Prostate gland (tissue), 2 donors: ENCODE measurements around the gene PRR20E.
"Not testable (repeated sequence)": the region's sequence is repeated elsewhere in the genome, so short reads cannot be mapped to it uniquely, and the experiment has no call there.

Source experiments
- POLR2A ChIP-seq: fragments of 450-650 bp; IDR thresholded peaks from one replicate; pipeline ENCODE4 v1.6.1; 2016; ENCODE audit warnings: antibody characterized with exemption, mild to moderate bottlenecking
- POLR2AphosphoS5 ChIP-seq: sonication (generic); formaldehyde crosslinking; IDR thresholded peaks from one replicate; pipeline ENCODE4 v1.6.1; 2017; ENCODE audit warnings: antibody characterized with exemption
- TF ChIP-seq, protein P1 (sequence below), 4 experiments: fragments of 200-600 bp in 2 of 4; fragments of 450-650 bp in 2 of 4; sonication (generic) in 2 of 4; IDR thresholded peaks; 1 replicate in 3 of 4; 2 replicates in 1 of 4; pipeline ENCODE4 v1.5.1; 2016 to 2019; ENCODE audit warnings: antibody characterized with exemption in 4 of 4, mild to moderate bottlenecking in 2 of 4, moderate library complexity in 2 of 4

DNA sequence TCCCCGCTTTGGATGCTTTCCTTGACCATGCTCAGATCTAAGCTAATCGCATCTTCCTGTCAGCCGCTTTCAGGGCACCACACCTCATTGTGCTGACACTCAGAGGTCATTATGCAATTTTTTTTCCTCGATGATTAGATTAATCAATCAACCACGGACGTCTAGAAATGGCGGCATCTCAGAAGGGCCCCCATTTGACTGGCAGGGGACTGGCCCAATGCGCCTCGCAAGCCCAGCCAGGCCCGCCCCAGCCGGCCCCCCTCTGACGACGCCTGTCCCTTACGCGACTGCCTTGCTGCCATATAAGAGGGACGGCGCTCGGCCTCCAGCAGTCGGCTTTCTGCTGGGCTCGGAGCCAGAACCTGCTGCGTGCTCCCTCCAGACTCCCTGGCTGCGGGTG is 6.7 kb upstream of the PRR20E start, which contains the start of gene PRR20D:
- TF ChIP-seq, protein P1, sequence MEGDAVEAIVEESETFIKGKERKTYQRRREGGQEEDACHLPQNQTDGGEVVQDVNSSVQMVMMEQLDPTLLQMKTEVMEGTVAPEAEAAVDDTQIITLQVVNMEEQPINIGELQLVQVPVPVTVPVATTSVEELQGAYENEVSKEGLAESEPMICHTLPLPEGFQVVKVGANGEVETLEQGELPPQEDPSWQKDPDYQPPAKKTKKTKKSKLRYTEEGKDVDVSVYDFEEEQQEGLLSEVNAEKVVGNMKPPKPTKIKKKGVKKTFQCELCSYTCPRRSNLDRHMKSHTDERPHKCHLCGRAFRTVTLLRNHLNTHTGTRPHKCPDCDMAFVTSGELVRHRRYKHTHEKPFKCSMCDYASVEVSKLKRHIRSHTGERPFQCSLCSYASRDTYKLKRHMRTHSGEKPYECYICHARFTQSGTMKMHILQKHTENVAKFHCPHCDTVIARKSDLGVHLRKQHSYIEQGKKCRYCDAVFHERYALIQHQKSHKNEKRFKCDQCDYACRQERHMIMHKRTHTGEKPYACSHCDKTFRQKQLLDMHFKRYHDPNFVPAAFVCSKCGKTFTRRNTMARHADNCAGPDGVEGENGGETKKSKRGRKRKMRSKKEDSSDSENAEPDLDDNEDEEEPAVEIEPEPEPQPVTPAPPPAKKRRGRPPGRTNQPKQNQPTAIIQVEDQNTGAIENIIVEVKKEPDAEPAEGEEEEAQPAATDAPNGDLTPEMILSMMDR (IDR thresholded peaks at IDR 0.05), result not testable (repeated sequence)
- not testable (repeated sequence) for TF ChIP-seq POLR2A, POLR2AphosphoS5
